HL-60 (cell line): Measurements from ENCODE around the gene CCDC69.

Experiments
- DNase-seq, 2 experiments: peaks; one replicate each; pipeline ENCODE4 v3.0.0-alpha.2; 2010 to 2020; ENCODE audit warnings: low read depth in 1 of 2, low spot score in 1 of 2
- H3K27ac ChIP-seq: fragments of 250-450 bp; sonication (Bioruptor Pico); replicated peaks from 2 replicates; pipeline ENCODE4 v1.5.1; 2020; ENCODE audit warnings: mild to moderate bottlenecking, moderate library complexity
- H3K27me3 ChIP-seq: fragments of 250-450 bp; sonication (Bioruptor Pico); 2 replicates; pipeline ENCODE4 v1.5.1; 2021; ENCODE audit warnings: mild to moderate bottlenecking, moderate library complexity; ENCODE audit not compliant: insufficient read depth, poor library complexity, severe bottlenecking
- H3K4me3 ChIP-seq: replicated peaks from 2 replicates; pipeline ENCODE4 v1.5.1; 2011; ENCODE audit warnings: mild to moderate bottlenecking, control low read depth, low read length; ENCODE audit not compliant: insufficient read depth
- CTCF ChIP-seq: IDR thresholded peaks from one replicate; pipeline ENCODE4 v1.5.1; 2011; ENCODE audit warnings: low read length, control low read depth, inconsistent platforms; ENCODE audit not compliant: insufficient read depth
- GABPA ChIP-seq: IDR thresholded peaks from 2 replicates; pipeline ENCODE4 v1.6.1; 2012; ENCODE audit warnings: low read depth
- POLR2AphosphoS5 ChIP-seq: IDR thresholded peaks from 2 replicates; pipeline ENCODE4 v1.6.1; 2012; ENCODE audit warnings: low read depth
- REST ChIP-seq: IDR thresholded peaks from 2 replicates; pipeline ENCODE4 v1.6.1; 2012; ENCODE audit warnings: low read depth; ENCODE audit not compliant: insufficient replicate concordance
- SPI1 ChIP-seq: IDR thresholded peaks from 2 replicates; pipeline ENCODE4 v1.6.1; 2012; ENCODE audit warnings: low read depth, mild to moderate bottlenecking, borderline replicate concordance

Gene CCDC69

GRCh38 chr5:151225071-151225470 is 1.2 kb upstream of the CCDC69 start:
- TF ChIP-seq REST (no peak), POLR2AphosphoS5 (no peak), CTCF (no peak), SPI1 (no peak), GABPA (no peak)
- Histone ChIP-seq H3K27me3 (no peaks in the 10 kb centered on the region), H3K4me3 (no peak overlapping the region), H3K27ac (no peak overlapping the region)
- no peak for DNase-seq

- Histone ChIP-seq H3K4me3 (peak overlapping the region; percentile 71), H3K27ac (peak overlapping the region; percentile 74), H3K27me3 (no peaks in the 10 kb centered on the region)
- TF ChIP-seq POLR2AphosphoS5 (no peak), REST (no peak), SPI1 (peak; percentile 92), GABPA (no peak)
- peak in 1 of 2 experiments; percentile 38 for DNase-seq
Observed at GRCh38 chr5:151224372-151224771, 480 bp upstream of the CCDC69 start.

GRCh38 chr5:151222790-151223446 is 974 bp downstream of the CCDC69 start:
- peak in 1 of 2 experiments; percentile 55 for DNase-seq
- H3K27ac ChIP-seq: peak overlapping the region; percentile 74
- peak overlapping the region; percentile 71 for H3K4me3 ChIP-seq

More at GRCh38 chr5:151222790-151223446, 974 bp downstream of the CCDC69 start:
- H3K27me3 ChIP-seq: no peaks in the 10 kb centered on the region
- no peak for TF ChIP-seq REST
- TF ChIP-seq POLR2AphosphoS5: no peak
- TF ChIP-seq GABPA: no peak
- no peak for TF ChIP-seq SPI1
